Melanocyte of skin (primary cell): ENCODE data around the gene DCLRE1A. TPM values are rescaled to one million over a fixed set of nuclear protein-coding genes. Genes with fewer than 3 reads are reported as not detected.

ENCODE experiments used
- small RNA-seq, 2 donors: library from RNA; depleted of rRNA; stranded (forward); fragments of <200 nt; gene quantifications; one replicate each; pipeline ENCODE3, GENCODE V24; 2012
- total RNA-seq, 2 donors: library from RNA; depleted of rRNA; stranded (reverse); fragments of >200 nt; gene quantifications; 2 replicates each; pipeline ENCODE4 v1.2.3, GENCODE V29; 2012

The DCLRE1A gene
- total RNA-seq, result 1 to 10 TPM; 5.9 to 9.0 TPM

DNA sequence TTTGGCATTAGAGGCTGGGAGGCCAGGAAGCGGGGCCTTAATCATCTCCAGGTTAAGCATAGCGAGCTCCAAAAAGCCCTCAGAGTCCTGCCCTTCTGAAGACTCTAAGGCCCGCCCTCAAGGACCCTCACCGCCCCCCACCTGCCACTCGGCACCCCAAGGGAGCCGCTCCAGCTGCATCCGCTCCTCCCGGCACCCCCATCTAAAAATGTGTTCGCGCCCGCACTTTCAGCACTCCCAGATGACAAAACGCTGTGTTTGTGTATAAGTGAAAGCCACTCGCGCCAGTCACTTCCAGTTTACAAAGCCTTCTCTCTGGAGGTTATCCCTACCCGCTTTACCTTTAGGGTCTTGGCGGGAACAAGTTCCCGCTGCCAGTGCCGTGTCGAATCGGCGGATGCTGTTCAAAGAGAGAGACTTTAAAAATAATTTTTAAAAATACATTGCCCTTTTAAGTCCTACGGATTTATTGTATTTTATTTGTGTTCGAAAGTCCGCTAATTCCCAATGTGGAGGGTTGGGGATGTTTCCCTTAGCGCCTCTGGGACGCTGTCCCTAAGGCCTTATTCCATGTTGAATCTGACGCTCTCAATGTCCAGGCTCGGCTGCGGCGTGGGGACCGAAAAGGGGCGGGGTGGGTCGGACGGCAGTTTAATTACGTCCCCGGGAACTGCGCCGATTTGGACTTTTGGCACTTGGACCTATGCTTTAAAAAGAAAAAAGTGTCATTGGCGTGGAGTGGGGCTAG is at the start of gene DCLRE1A, which contains the start of gene NHLRC2:
TSS of gene DCLRE1A (minus strand) at position 70 of the 748 bp plus-strand sequence. CDS start 900 bp downstream, outside the sequence.
TSS of gene NHLRC2 (plus strand) at position 649 of the 748 bp plus-strand sequence. CDS start 212 bp downstream, outside the sequence.

Small RNAs within 50 kb of the gene (small RNA-seq; reads per million reads assigned to genes)
- gene RF00560, result 0 reads per million in 2 donors

Other genes with a start within 250 kb of the DCLRE1A start
- gene NRAP, start 190.0 kb downstream of the DCLRE1A start, total RNA-seq, result under 1 TPM; under 0.01 TPM
- gene CASP7, start 174.2 kb downstream of the DCLRE1A start, total RNA-seq, result 10 to 100 TPM; 38.5 to 47.6 TPM
- under 1 TPM; under 0.01 TPM for gene PLEKHS1, start 102.4 kb downstream of the DCLRE1A start, total RNA-seq
- 10 to 100 TPM; 12.0 to 12.7 TPM for gene NHLRC2, start 579 bp upstream of the DCLRE1A start, total RNA-seq
- not detected for gene ADRB1, start 189.8 kb upstream of the DCLRE1A start, total RNA-seq